ENCODE measurements around the gene DUSP7. TPM values are rescaled to one million over a fixed set of nuclear protein-coding genes. Genes with fewer than 3 reads are reported as not detected.

Gene DUSP7
- total RNA-seq, 1 experiment from 2014 or later: 14.0 TPM

- no peak for DNase-seq (ENCODE audit: low read depth)
Measured at GRCh38 chr3:52007291-52007690, 49.1 kb downstream of the DUSP7 start.

- no peak for DNase-seq (ENCODE audit: low read depth)
Measured at GRCh38 chr3:52006820-52007133, 49.6 kb downstream of the DUSP7 start.

GRCh38 chr3:52006017-52006819, 50.2 kb downstream of the DUSP7 start:
- no peak for DNase-seq (ENCODE audit: low read depth)

GRCh38 chr3:52005571-52005986, 50.8 kb downstream of the DUSP7 start:
- DNase-seq (ENCODE audit: low read depth): no peak

GRCh38 chr3:52004906-52005395, 51.4 kb downstream of the DUSP7 start:
- DNase-seq (ENCODE audit: low read depth): no peak

- DNase-seq (ENCODE audit: low read depth): no peak
Measured at GRCh38 chr3:52004163-52004787, 52.1 kb downstream of the DUSP7 start.

- no peak for DNase-seq (ENCODE audit: low read depth)
Measured at GRCh38 chr3:52002748-52003147, 53.6 kb downstream of the DUSP7 start.

GRCh38 chr3:52001443-52001974, 54.9 kb downstream of the DUSP7 start:
- DNase-seq (ENCODE audit: low read depth): peak; percentile 51

GRCh38 chr3:51999846-52000245, 56.5 kb downstream of the DUSP7 start:
- DNase-seq (ENCODE audit: low read depth): no peak

Other genes with a start within 250 kb of the DUSP7 start
- not detected in 2 replicates for gene IQCF2, start 195.0 kb downstream of the DUSP7 start, total RNA-seq (2014; rRNA removed; shearing (Covaris generic))
- gene IQCF5, start 181.0 kb downstream of the DUSP7 start, total RNA-seq (2014; rRNA removed; shearing (Covaris generic)): not detected in 2 replicates
- not detected in 2 replicates for gene IQCF1, start 153.2 kb downstream of the DUSP7 start, total RNA-seq (2014; rRNA removed; shearing (Covaris generic))
- 22.2 and 26.3 TPM in 2 replicates for gene RRP9, start 114.7 kb downstream of the DUSP7 start, total RNA-seq (2014; rRNA removed; shearing (Covaris generic))
- 12.3 and 15.9 TPM in 2 replicates for gene PARP3, start 114.2 kb downstream of the DUSP7 start, total RNA-seq (2014; rRNA removed; shearing (Covaris generic))
- 0.02 TPM in 1 of 2 replicates, not detected in the other for gene GPR62, start 101.2 kb downstream of the DUSP7 start, total RNA-seq (2014; rRNA removed; shearing (Covaris generic))
- 14.7 and 45.1 TPM in 2 replicates for gene PCBP4, start 89.1 kb downstream of the DUSP7 start, total RNA-seq (2014; rRNA removed; shearing (Covaris generic))
- gene ABHD14B, start 82.5 kb downstream of the DUSP7 start, total RNA-seq (2014; rRNA removed; shearing (Covaris generic)): 10.6 and 14.4 TPM in 2 replicates
- gene ABHD14A, start 81.5 kb downstream of the DUSP7 start, total RNA-seq (2014; rRNA removed; shearing (Covaris generic)): 9.9 and 17.8 TPM in 2 replicates
- gene ACY1, start 73.0 kb downstream of the DUSP7 start, total RNA-seq (2014; rRNA removed; shearing (Covaris generic)): 26.4 and 29.4 TPM in 2 replicates
- 590 and 1,001 TPM in 2 replicates for gene RPL29, start 60.7 kb downstream of the DUSP7 start, total RNA-seq (2014; rRNA removed; shearing (Covaris generic))
- gene POC1A, start 97.9 kb upstream of the DUSP7 start, total RNA-seq (2014; rRNA removed; shearing (Covaris generic)): 7.6 and 10.7 TPM in 2 replicates
- 39.0 and 52.8 TPM in 2 replicates for gene ALAS1, start 141.6 kb upstream of the DUSP7 start, total RNA-seq (2014; rRNA removed; shearing (Covaris generic))
- gene TLR9, start 169.1 kb upstream of the DUSP7 start, total RNA-seq (2014; rRNA removed; shearing (Covaris generic)): not detected in 2 replicates
- gene TWF2, start 182.6 kb upstream of the DUSP7 start, total RNA-seq (2014; rRNA removed; shearing (Covaris generic)): 38.5 and 51.0 TPM in 2 replicates
- gene PPM1M, start 189.2 kb upstream of the DUSP7 start, total RNA-seq (2014; rRNA removed; shearing (Covaris generic)): 1.9 and 4.6 TPM in 2 replicates
- 29.9 and 35.5 TPM in 2 replicates for gene WDR82, start 222.1 kb upstream of the DUSP7 start, total RNA-seq (2014; rRNA removed; shearing (Covaris generic))
- 1.6 and 2.8 TPM in 2 replicates for gene GLYCTK, start 231.3 kb upstream of the DUSP7 start, total RNA-seq (2014; rRNA removed; shearing (Covaris generic))